ENCODE results near the gene SESN1.

The SESN1 gene

GRCh38 chr6:108969776-108970175 lies 124.9 kb downstream of the SESN1 start:
- Histone ChIP-seq H3K4me1 (ENCODE audit: insufficient read depth, low read length, poor library complexity, severe bottlenecking) (peaks cover 40% of the 10 kb centered on the region), H3K9me2 (replicated peaks; ENCODE audit: low read depth, low read length) (no peaks in the 10 kb centered on the region), H2AFZ (ENCODE audit: low read length) (no peak overlapping the region), H3K27me3 (ENCODE audit: insufficient read depth, low read length, poor library complexity, severe bottlenecking) (no peaks in the 10 kb centered on the region), H4K20me1 (ENCODE audit: insufficient read depth, low read length, poor library complexity, severe bottlenecking) (no peaks in the 10 kb centered on the region), H3K4me2 (ENCODE audit: low read depth, low read length, poor library complexity, severe bottlenecking) (no peak overlapping the region), H3K4me3 (ENCODE audit: low read length, poor library complexity, severe bottlenecking) (no peak overlapping the region), H3K9ac (ENCODE audit: low read depth, low read length, poor library complexity, severe bottlenecking) (no peak overlapping the region), H3F3A (ENCODE audit: low read depth) (no peaks in the 10 kb centered on the region), H3K79me2 (ENCODE audit: insufficient read depth, low read length) (no peaks in the 10 kb centered on the region), H3K9me3 (ENCODE audit: insufficient read depth, low read depth, low read length) (no peaks in the 10 kb centered on the region), H3K36me3 (ENCODE audit: insufficient read depth, low read length) (no peaks in the 10 kb centered on the region)
- TF ChIP-seq CTCF (conservative IDR thresholded peaks at IDR 0.05; ENCODE audit: low read length) (no peak), EZH2phosphoT487 (IDR thresholded peaks at IDR 0.05; ENCODE audit: borderline replicate concordance) (no peak)

- H3K4me2 ChIP-seq (ENCODE audit: low read depth, low read length, poor library complexity, severe bottlenecking) = no peak overlapping the region
- TF ChIP-seq CTCF (conservative IDR thresholded peaks at IDR 0.05; ENCODE audit: low read length) = 0 out of 2 replicates have a peak, but pooled peaks have one; percentile 18
- TF ChIP-seq EZH2phosphoT487 (IDR thresholded peaks at IDR 0.05; ENCODE audit: borderline replicate concordance) = no peak
- H2AFZ ChIP-seq (ENCODE audit: low read length) = 0 out of 2 replicates have a peak overlapping the region, but pooled peaks have one; percentile 7
Observed at GRCh38 chr6:108968325-108969316, 126.0 kb downstream of the SESN1 start.

GRCh38 chr6:108966855-108967755 lies 127.5 kb downstream of the SESN1 start:
- H3K4me2 ChIP-seq (ENCODE audit: low read depth, low read length, poor library complexity, severe bottlenecking) = peak overlapping the region; percentile 73
- TF ChIP-seq CTCF (conservative IDR thresholded peaks at IDR 0.05; ENCODE audit: low read length) = no peak
- TF ChIP-seq EZH2phosphoT487 (IDR thresholded peaks at IDR 0.05; ENCODE audit: borderline replicate concordance) = no peak
- H3K4me3 ChIP-seq (ENCODE audit: low read length, poor library complexity, severe bottlenecking) = peak overlapping the region; percentile 55
- peaks cover 38% of the 10 kb centered on the region for H3K4me1 ChIP-seq (ENCODE audit: insufficient read depth, low read length, poor library complexity, severe bottlenecking)
- no peaks in the 10 kb centered on the region for H3F3A ChIP-seq (ENCODE audit: low read depth)
- no peaks in the 10 kb centered on the region for H4K20me1 ChIP-seq (ENCODE audit: insufficient read depth, low read length, poor library complexity, severe bottlenecking)
- no peaks in the 10 kb centered on the region for H3K9me3 ChIP-seq (ENCODE audit: insufficient read depth, low read depth, low read length)
- no peaks in the 10 kb centered on the region for H3K9me2 ChIP-seq (replicated peaks; ENCODE audit: low read depth, low read length)
- H3K9ac ChIP-seq (ENCODE audit: low read depth, low read length, poor library complexity, severe bottlenecking) = peak overlapping the region; percentile 64
- peak overlapping the region; percentile 71 for H2AFZ ChIP-seq (ENCODE audit: low read length)
- H3K27me3 ChIP-seq (ENCODE audit: insufficient read depth, low read length, poor library complexity, severe bottlenecking) = no peaks in the 10 kb centered on the region
- H3K36me3 ChIP-seq (ENCODE audit: insufficient read depth, low read length) = no peaks in the 10 kb centered on the region
- no peaks in the 10 kb centered on the region for H3K79me2 ChIP-seq (ENCODE audit: insufficient read depth, low read length)

More at GRCh38 chr6:108968325-108969316, 126.0 kb downstream of the SESN1 start:
- Histone ChIP-seq H3K36me3 (ENCODE audit: insufficient read depth, low read length) (no peaks in the 10 kb centered on the region), H3K9me3 (ENCODE audit: insufficient read depth, low read depth, low read length) (no peaks in the 10 kb centered on the region), H3K79me2 (ENCODE audit: insufficient read depth, low read length) (no peaks in the 10 kb centered on the region), H3K9ac (ENCODE audit: low read depth, low read length, poor library complexity, severe bottlenecking) (no peak overlapping the region), H4K20me1 (ENCODE audit: insufficient read depth, low read length, poor library complexity, severe bottlenecking) (no peaks in the 10 kb centered on the region), H3F3A (ENCODE audit: low read depth) (no peaks in the 10 kb centered on the region), H3K4me3 (ENCODE audit: low read length, poor library complexity, severe bottlenecking) (no peak overlapping the region), H3K9me2 (replicated peaks; ENCODE audit: low read depth, low read length) (no peaks in the 10 kb centered on the region), H3K4me1 (ENCODE audit: insufficient read depth, low read length, poor library complexity, severe bottlenecking) (peaks cover 40% of the 10 kb centered on the region), H3K27me3 (ENCODE audit: insufficient read depth, low read length, poor library complexity, severe bottlenecking) (no peaks in the 10 kb centered on the region)
